Mesendoderm (in vitro differentiated cells): ENCODE results near the gene MYBPHL.

Experiments used
- DNase-seq: peaks from one replicate; pipeline ENCODE4 v3.0.0; 2013
- H2AK5ac ChIP-seq: 2 replicates; pipeline ENCODE4 v1.6.1; 2013; ENCODE audit warnings: low read length, inconsistent platforms
- H2BK120ac ChIP-seq: 2 replicates; pipeline ENCODE4 v1.6.1; 2013; ENCODE audit warnings: low read depth, mild to moderate bottlenecking, low read length, moderate library complexity, mixed read lengths
- H2BK15ac ChIP-seq: replicated peaks from 2 replicates; pipeline ENCODE4 v1.6.1; 2013; ENCODE audit warnings: low read depth, mild to moderate bottlenecking, moderate library complexity
- H2BK5ac ChIP-seq: 2 replicates; pipeline ENCODE4 v1.6.1; 2013; ENCODE audit warnings: low read length, inconsistent platforms
- H3K18ac ChIP-seq: 2 replicates; pipeline ENCODE4 v1.6.1; 2013; ENCODE audit warnings: mild to moderate bottlenecking, low read length, mixed read lengths
- H3K23ac ChIP-seq: one replicate; pipeline ENCODE4 v1.6.1; 2013; ENCODE audit warnings: low read length
- H3K27ac ChIP-seq: 2 replicates; pipeline ENCODE4 v1.5.1; 2013; ENCODE audit warnings: low read depth, mild to moderate bottlenecking, inconsistent platforms, low read length, moderate library complexity
- H3K27me3 ChIP-seq: 2 replicates; pipeline ENCODE4 v1.6.1; 2013; ENCODE audit warnings: low read length, control low read depth, mild to moderate bottlenecking, inconsistent platforms; ENCODE audit not compliant: insufficient read depth, poor library complexity
- H3K36me3 ChIP-seq: 2 replicates; pipeline ENCODE4 v1.6.1; 2013; ENCODE audit warnings: low read length, inconsistent platforms; ENCODE audit not compliant: control insufficient read depth, insufficient read depth
- H3K4ac ChIP-seq: one replicate; pipeline ENCODE4 v1.6.1; 2013; ENCODE audit warnings: low read depth, mild to moderate bottlenecking, low read length, moderate library complexity
- H3K4me1 ChIP-seq: 2 replicates; pipeline ENCODE4 v1.6.1; 2013; ENCODE audit warnings: low read depth, low read length, inconsistent platforms; ENCODE audit not compliant: control insufficient read depth
- H3K4me2 ChIP-seq: 2 replicates; pipeline ENCODE4 v1.6.1; 2013; ENCODE audit warnings: low read length
- H3K4me3 ChIP-seq: 2 replicates; pipeline ENCODE4 v1.5.1; 2013; ENCODE audit warnings: mild to moderate bottlenecking, low read length
- H3K56ac ChIP-seq: one replicate; pipeline ENCODE4 v1.6.1; 2013; ENCODE audit warnings: low read length
- H3K79me1 ChIP-seq: 2 replicates; pipeline ENCODE4 v1.6.1; 2013; ENCODE audit warnings: low read length, inconsistent platforms
- H3K79me2 ChIP-seq: 2 replicates; pipeline ENCODE4 v1.6.1; 2013; ENCODE audit warnings: mild to moderate bottlenecking, low read length; ENCODE audit not compliant: control insufficient read depth, insufficient read depth
- H3K9ac ChIP-seq: 2 replicates; pipeline ENCODE4 v1.6.1; 2013; ENCODE audit warnings: low read length, inconsistent platforms
- H4K5ac ChIP-seq: one replicate; pipeline ENCODE4 v1.6.1; 2013; ENCODE audit warnings: low read length
- H4K8ac ChIP-seq: one replicate; pipeline ENCODE4 v1.6.1; 2013; ENCODE audit warnings: low read depth, mild to moderate bottlenecking, control low read depth, low read length, moderate library complexity
- WGBS: extraction: QIAGEN DNeasy Blood & Tissue Kit; methylation state at CpG from one replicate; pipeline ENCODE4 v1.1.7; 2013; ENCODE audit warnings: low lambda C conversion rate, missing lambda C conversion rate; ENCODE audit not compliant: insufficient coverage; ENCODE audit errors: extremely low coverage; 5-methylcytosine and 5-hydroxymethylcytosine counted together

MYBPHL gene

GRCh38 chr1:109266965-109267364 is 39.8 kb downstream of the MYBPHL start:
- Histone ChIP-seq H3K9ac (no peak overlapping the region), H4K8ac (no peak overlapping the region), H2BK15ac (no peak overlapping the region), H3K4me2 (no peak overlapping the region), H3K4me3 (no peak overlapping the region), H2BK120ac (no peak overlapping the region), H3K79me1 (no peaks in the 10 kb centered on the region), H3K79me2 (no peaks in the 10 kb centered on the region), H3K4me1 (no peaks in the 10 kb centered on the region), H3K27ac (no peak overlapping the region), H2BK5ac (no peak overlapping the region), H3K36me3 (no peaks in the 10 kb centered on the region), H3K18ac (no peak overlapping the region), H2AK5ac (no peak overlapping the region), H4K5ac (no peak overlapping the region), H3K23ac (no peak overlapping the region), H3K27me3 (no peaks in the 10 kb centered on the region), H3K56ac (no peak overlapping the region), H3K4ac (no peak overlapping the region)
- no peak for DNase-seq
- no CpG with 5 or more reads among the region's 11 CpGs for WGBS

DNA sequence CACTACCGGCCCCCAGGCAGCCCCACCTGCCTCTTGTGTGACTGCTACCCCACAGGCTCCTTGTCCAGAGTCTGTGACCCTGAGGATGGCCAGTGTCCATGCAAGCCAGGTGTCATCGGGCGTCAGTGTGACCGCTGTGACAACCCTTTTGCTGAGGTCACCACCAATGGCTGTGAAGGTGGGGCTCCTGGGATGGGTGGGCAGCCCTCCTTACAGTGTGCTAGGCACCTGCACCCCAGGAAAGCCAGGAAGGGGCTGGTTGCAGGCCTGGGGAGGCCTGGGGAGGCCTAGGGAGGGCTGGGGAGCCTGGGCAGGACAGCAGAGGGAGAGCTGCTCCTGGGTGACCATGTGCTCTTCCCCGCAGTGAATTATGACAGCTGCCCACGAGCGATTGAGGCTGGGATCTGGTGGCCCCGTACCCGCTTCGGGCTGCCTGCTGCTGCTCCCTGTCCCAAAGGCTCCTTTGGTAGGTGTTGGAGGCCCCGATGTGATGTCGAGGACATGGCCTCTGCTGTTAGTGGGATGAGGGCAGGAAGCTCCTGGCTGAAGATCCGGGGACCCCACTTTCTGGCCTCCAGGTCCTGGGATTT is 41.0 kb downstream of the MYBPHL start:
- no peak for DNase-seq
- Histone ChIP-seq H4K5ac (no peak overlapping the region), H3K23ac (no peak overlapping the region), H3K4me3 (no peak overlapping the region), H2BK15ac (no peak overlapping the region), H3K27ac (no peak overlapping the region), H2BK120ac (no peak overlapping the region), H2AK5ac (no peak overlapping the region), H3K36me3 (no peaks in the 10 kb centered on the region), H3K4me1 (no peaks in the 10 kb centered on the region), H3K4me2 (no peak overlapping the region), H3K4ac (no peak overlapping the region), H3K79me1 (no peaks in the 10 kb centered on the region), H3K18ac (no peak overlapping the region), H4K8ac (no peak overlapping the region), H3K79me2 (no peaks in the 10 kb centered on the region), H2BK5ac (no peak overlapping the region), H3K56ac (no peak overlapping the region), H3K9ac (no peak overlapping the region), H3K27me3 (no peaks in the 10 kb centered on the region)
- WGBS = no CpG with 5 or more reads among the region's 13 CpGs

DNA sequence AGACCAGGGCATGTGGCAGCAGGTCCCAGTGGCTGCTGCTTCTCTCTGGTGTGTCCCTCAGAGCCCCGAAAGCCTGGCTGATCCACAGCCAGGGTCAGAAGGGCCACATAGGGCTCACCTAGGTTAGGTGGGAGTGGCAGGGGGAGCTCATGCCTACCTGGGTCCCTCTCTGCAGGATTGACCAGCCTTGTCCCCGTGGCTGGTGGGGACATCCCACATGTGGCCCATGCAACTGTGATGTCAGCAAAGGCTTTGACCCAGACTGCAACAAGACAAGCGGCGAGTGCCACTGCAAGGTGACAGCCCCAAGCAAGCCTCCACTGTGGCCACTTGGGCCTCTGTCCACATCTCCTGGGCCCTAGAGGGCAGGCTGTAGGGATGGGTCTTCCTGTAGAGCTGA is 41.8 kb downstream of the MYBPHL start:
- no CpG with 5 or more reads among the region's 4 CpGs for WGBS

GRCh38 chr1:109264379-109264755 is 42.4 kb downstream of the MYBPHL start:
- no peak overlapping the region for H2BK15ac ChIP-seq
- no peak overlapping the region for H3K56ac ChIP-seq
- no peak overlapping the region for H2BK120ac ChIP-seq
- H3K79me2 ChIP-seq = no peaks in the 10 kb centered on the region
- H3K36me3 ChIP-seq = no peaks in the 10 kb centered on the region
- no peak overlapping the region for H3K4me3 ChIP-seq
- no peak overlapping the region for H3K27ac ChIP-seq
- H4K8ac ChIP-seq = no peak overlapping the region
- H3K4me2 ChIP-seq = no peak overlapping the region
- WGBS = no CpG with 5 or more reads among the region's 9 CpGs
- no peak overlapping the region for H2AK5ac ChIP-seq
- no peaks in the 10 kb centered on the region for H3K79me1 ChIP-seq
- H3K18ac ChIP-seq = no peak overlapping the region
- H3K27me3 ChIP-seq = no peaks in the 10 kb centered on the region
- no peak overlapping the region for H4K5ac ChIP-seq
- no peak overlapping the region for H3K23ac ChIP-seq
- no peak overlapping the region for H2BK5ac ChIP-seq
- DNase-seq = no peak
- no peak overlapping the region for H3K4ac ChIP-seq
- no peak overlapping the region for H3K9ac ChIP-seq
- no peaks in the 10 kb centered on the region for H3K4me1 ChIP-seq

More for the DNA sequence above, 41.8 kb downstream of the MYBPHL start:
- H3K79me1 ChIP-seq = no peaks in the 10 kb centered on the region
- H3K27me3 ChIP-seq = no peaks in the 10 kb centered on the region
- H3K4ac ChIP-seq = no peak overlapping the region
- no peak overlapping the region for H3K23ac ChIP-seq
- H2AK5ac ChIP-seq = no peak overlapping the region
- H3K18ac ChIP-seq = no peak overlapping the region
- no peak overlapping the region for H3K9ac ChIP-seq
- H3K79me2 ChIP-seq = no peaks in the 10 kb centered on the region
- no peak overlapping the region for H2BK5ac ChIP-seq
- H3K56ac ChIP-seq = no peak overlapping the region
- H3K36me3 ChIP-seq = no peaks in the 10 kb centered on the region
- H3K4me3 ChIP-seq = no peak overlapping the region
- DNase-seq = no peak
- no peak overlapping the region for H2BK15ac ChIP-seq
- no peak overlapping the region for H3K27ac ChIP-seq
- H4K8ac ChIP-seq = no peak overlapping the region
- H3K4me2 ChIP-seq = no peak overlapping the region
- H2BK120ac ChIP-seq = no peak overlapping the region
- H3K4me1 ChIP-seq = no peaks in the 10 kb centered on the region
- no peak overlapping the region for H4K5ac ChIP-seq

GRCh38 chr1:109263597-109264378 is 43.0 kb downstream of the MYBPHL start:
- H4K5ac ChIP-seq = no peak overlapping the region
- H3K23ac ChIP-seq = no peak overlapping the region
- no peak overlapping the region for H3K4ac ChIP-seq
- no peaks in the 10 kb centered on the region for H3K79me2 ChIP-seq
- H3K4me2 ChIP-seq = no peak overlapping the region
- no peak overlapping the region for H3K56ac ChIP-seq
- H3K27ac ChIP-seq = no peak overlapping the region
- H3K79me1 ChIP-seq = no peaks in the 10 kb centered on the region
- no peak overlapping the region for H4K8ac ChIP-seq
- no peak overlapping the region for H3K18ac ChIP-seq
- H3K27me3 ChIP-seq = no peaks in the 10 kb centered on the region
- no peak overlapping the region for H2AK5ac ChIP-seq
- H2BK15ac ChIP-seq = no peak overlapping the region
- H3K4me3 ChIP-seq = no peak overlapping the region
- H2BK120ac ChIP-seq = no peak overlapping the region
- no CpG with 5 or more reads among the region's 29 CpGs for WGBS
- H3K9ac ChIP-seq = no peak overlapping the region
- no peak overlapping the region for H2BK5ac ChIP-seq
- DNase-seq = peak; percentile 98
- H3K36me3 ChIP-seq = no peaks in the 10 kb centered on the region
- no peaks in the 10 kb centered on the region for H3K4me1 ChIP-seq

- no CpG with 5 or more reads among the region's 12 CpGs for WGBS
- Histone ChIP-seq H3K23ac (no peak overlapping the region), H3K27me3 (no peaks in the 10 kb centered on the region), H3K18ac (no peak overlapping the region), H3K4me2 (no peak overlapping the region), H3K79me2 (no peaks in the 10 kb centered on the region), H3K4me1 (no peaks in the 10 kb centered on the region), H3K56ac (no peak overlapping the region), H2BK120ac (no peak overlapping the region), H2BK15ac (no peak overlapping the region), H4K5ac (no peak overlapping the region), H3K4ac (no peak overlapping the region), H2AK5ac (no peak overlapping the region), H3K79me1 (no peaks in the 10 kb centered on the region), H2BK5ac (no peak overlapping the region), H3K27ac (no peak overlapping the region), H3K9ac (no peak overlapping the region), H3K4me3 (no peak overlapping the region), H4K8ac (no peak overlapping the region), H3K36me3 (no peaks in the 10 kb centered on the region)
- no peak for DNase-seq
Observed at GRCh38 chr1:109263234-109263596, 43.6 kb downstream of the MYBPHL start.
